ENCODE data around the gene UGCG.
A peak's percentile ranks its signal among the peaks of the same experiment; 100 is the strongest.
"Not testable (repeated sequence)": the region's sequence is repeated elsewhere in the genome, so short reads cannot be mapped to it uniquely, and the experiment has no call there.

Gene UGCG

GRCh38 chr9:111943200-111943599, 46.6 kb downstream of the UGCG start:
- H3K4me3 ChIP-seq (ENCODE audit: low read length) = no peak overlapping the region

GRCh38 chr9:111943746-111944145, 47.1 kb downstream of the UGCG start:
- no peak for DNase-seq (ENCODE audit: low read depth, low spot score)
- H3K4me3 ChIP-seq (ENCODE audit: low read length) = no peak overlapping the region

More at GRCh38 chr9:111943200-111943599, 46.6 kb downstream of the UGCG start:
- DNase-seq (ENCODE audit: low read depth, low spot score) = no peak

GRCh38 chr9:111944241-111944866, 47.7 kb downstream of the UGCG start:
- no peak overlapping the region for H3K4me3 ChIP-seq (ENCODE audit: low read length)
- DNase-seq (ENCODE audit: low read depth, low spot score) = no peak

- no peak for DNase-seq (ENCODE audit: low read depth, low spot score)
- no peak overlapping the region for H3K4me3 ChIP-seq (ENCODE audit: low read length)
Observed at GRCh38 chr9:111945216-111945615, 48.6 kb downstream of the UGCG start.

GRCh38 chr9:111948109-111948508, 51.5 kb downstream of the UGCG start:
- not testable (repeated sequence) for H3K4me3 ChIP-seq (ENCODE audit: low read length); DNase-seq (ENCODE audit: low read depth, low spot score)

GRCh38 chr9:111948951-111949350, 52.3 kb downstream of the UGCG start:
- H3K4me3 ChIP-seq (ENCODE audit: low read length) = no peak overlapping the region
- DNase-seq (ENCODE audit: low read depth, low spot score) = no peak

- no peak overlapping the region for H3K4me3 ChIP-seq (ENCODE audit: low read length)
- no peak for DNase-seq (ENCODE audit: low read depth, low spot score)
Observed at GRCh38 chr9:111949919-111950318, 53.3 kb downstream of the UGCG start.

GRCh38 chr9:111952559-111952958, 55.9 kb downstream of the UGCG start:
- no peak for DNase-seq (ENCODE audit: low read depth, low spot score)
- no peak overlapping the region for H3K4me3 ChIP-seq (ENCODE audit: low read length)

GRCh38 chr9:111953444-111953843, 56.8 kb downstream of the UGCG start:
- no peak overlapping the region for H3K4me3 ChIP-seq (ENCODE audit: low read length)
- DNase-seq (ENCODE audit: low read depth, low spot score) = no peak

- DNase-seq (ENCODE audit: low read depth, low spot score) = no peak
Observed at GRCh38 chr9:111955048-111955447, 58.4 kb downstream of the UGCG start.

GRCh38 chr9:111957856-111958631, 61.4 kb downstream of the UGCG start:
- no peak overlapping the region for H3K4me3 ChIP-seq (ENCODE audit: low read length)
- no peak for DNase-seq (ENCODE audit: low read depth, low spot score)

More at GRCh38 chr9:111955048-111955447, 58.4 kb downstream of the UGCG start:
- H3K4me3 ChIP-seq (ENCODE audit: low read length) = no peak overlapping the region

GRCh38 chr9:111959468-111960359, 63.1 kb downstream of the UGCG start:
- no peak overlapping the region for H3K4me3 ChIP-seq (ENCODE audit: low read length)
- DNase-seq (ENCODE audit: low read depth, low spot score) = no peak

GRCh38 chr9:111960485-111960884, 63.9 kb downstream of the UGCG start:
- not testable (repeated sequence) for H3K4me3 ChIP-seq (ENCODE audit: low read length); DNase-seq (ENCODE audit: low read depth, low spot score)

- no peak for DNase-seq (ENCODE audit: low read depth, low spot score)
- no peak overlapping the region for H3K4me3 ChIP-seq (ENCODE audit: low read length)
Observed at GRCh38 chr9:111961009-111961408, 64.4 kb downstream of the UGCG start.

- peak; percentile 36 for DNase-seq (ENCODE audit: low read depth, low spot score)
- no peak overlapping the region for H3K4me3 ChIP-seq (ENCODE audit: low read length)
Observed at GRCh38 chr9:111961575-111961974, 65.0 kb downstream of the UGCG start.

- DNase-seq (ENCODE audit: low read depth, low spot score) = no peak
- no peak overlapping the region for H3K4me3 ChIP-seq (ENCODE audit: low read length)
Observed at GRCh38 chr9:111962021-111962420, 65.4 kb downstream of the UGCG start.

- H3K4me3 ChIP-seq (ENCODE audit: low read length) = no peak overlapping the region
- no peak for DNase-seq (ENCODE audit: low read depth, low spot score)
Observed at GRCh38 chr9:111963995-111964394, 67.4 kb downstream of the UGCG start.

GRCh38 chr9:111965566-111966019, 69.0 kb downstream of the UGCG start:
- no peak overlapping the region for H3K4me3 ChIP-seq (ENCODE audit: low read length)
- no peak for DNase-seq (ENCODE audit: low read depth, low spot score)

GRCh38 chr9:111966124-111966723, 69.6 kb downstream of the UGCG start:
- no peak for DNase-seq (ENCODE audit: low read depth, low spot score)
- no peak overlapping the region for H3K4me3 ChIP-seq (ENCODE audit: low read length)
